GM19467 (cell line): ENCODE results near the gene SNTA1.
A peak's percentile ranks its signal among the peaks of the same experiment; 100 is the strongest.
"Not testable (repeated sequence)": the region's sequence is repeated elsewhere in the genome, so short reads cannot be mapped to it uniquely, and the experiment has no call there.

Experiments
- ATAC-seq: cut with Tn5 transposase; IDR thresholded peaks from one replicate; pipeline ENCODE4 v1.9.1; 2021; ENCODE audit warnings: mild to moderate bottlenecking, moderate library complexity; ENCODE audit not compliant: unreplicated experiment

Gene SNTA1

DNA sequence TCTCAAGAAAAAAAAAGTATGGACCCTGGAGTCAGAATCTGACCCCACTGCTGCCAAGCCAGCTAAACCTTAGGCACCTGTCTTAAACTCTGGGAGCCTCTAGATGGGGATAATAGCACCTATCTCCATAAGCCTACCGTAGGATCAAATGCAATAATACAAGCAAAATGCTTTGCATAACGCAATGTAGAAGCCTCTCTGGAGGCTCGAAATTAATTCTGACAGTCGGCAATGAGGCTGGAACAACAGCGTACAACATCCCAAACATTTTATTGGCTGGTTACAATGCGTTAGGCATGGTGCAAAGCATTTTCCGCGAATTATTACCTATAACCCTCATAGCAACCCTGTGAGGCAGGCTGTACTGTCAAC is 42.8 kb downstream of the SNTA1 start:
- peak; percentile 11 for ATAC-seq

DNA sequence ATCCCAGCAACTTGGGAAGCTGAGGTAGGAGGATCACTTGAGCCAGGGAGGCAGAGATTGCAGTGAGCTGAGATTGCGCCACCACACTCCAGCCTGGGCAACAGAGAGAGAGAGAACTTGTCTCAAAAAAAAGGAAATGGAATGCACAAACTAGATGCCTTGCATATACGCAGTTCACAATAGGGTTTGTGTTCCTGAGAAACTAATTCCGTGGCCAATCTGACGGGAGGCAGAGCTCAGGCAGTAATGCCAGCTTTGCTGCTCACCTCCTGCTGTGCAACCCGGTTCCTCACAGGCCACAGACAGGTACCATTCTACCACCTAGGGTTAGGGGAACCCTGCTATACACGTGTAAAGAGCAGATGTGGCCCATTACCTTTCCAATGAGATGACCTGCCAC is 43.6 kb downstream of the SNTA1 start:
- ATAC-seq: no peak

DNA sequence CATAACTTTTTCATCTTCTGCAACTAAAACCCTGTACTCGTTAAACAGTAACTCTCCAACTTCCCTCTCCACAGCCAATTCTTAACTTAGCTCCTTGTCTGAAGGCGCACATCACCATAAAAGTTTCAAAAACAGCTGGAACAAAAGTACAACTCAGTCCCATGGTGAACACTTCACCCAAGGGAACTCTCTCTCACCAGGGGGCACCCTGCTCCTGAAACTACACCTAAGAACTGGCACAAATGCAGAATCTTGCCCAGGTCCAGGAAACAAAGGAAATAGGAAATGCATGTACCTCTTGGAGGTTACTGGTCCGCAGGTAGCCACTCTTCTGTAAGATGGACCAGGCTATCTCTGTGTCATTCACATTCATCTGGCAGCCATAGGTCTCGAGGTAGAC is 48.8 kb downstream of the SNTA1 start:
- no peak for ATAC-seq

DNA sequence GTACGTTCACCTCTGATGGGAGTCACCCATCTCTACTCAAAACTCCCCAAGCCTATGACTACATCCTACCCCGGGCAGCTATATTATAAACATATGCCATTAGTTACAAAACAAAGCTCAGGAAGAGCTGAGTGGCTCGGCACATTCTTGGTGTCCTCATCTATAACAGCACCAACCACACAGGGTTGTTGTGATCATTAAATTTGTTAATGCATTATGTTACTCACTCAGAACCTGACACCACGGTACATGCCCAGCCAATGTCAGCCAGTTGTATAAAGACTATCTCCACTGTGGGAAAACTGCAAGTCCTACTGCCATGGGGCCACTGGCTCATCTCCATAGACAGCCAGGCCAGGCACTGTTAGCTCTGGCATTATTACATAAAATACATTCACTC is 50.0 kb downstream of the SNTA1 start:
- ATAC-seq: no peak

DNA sequence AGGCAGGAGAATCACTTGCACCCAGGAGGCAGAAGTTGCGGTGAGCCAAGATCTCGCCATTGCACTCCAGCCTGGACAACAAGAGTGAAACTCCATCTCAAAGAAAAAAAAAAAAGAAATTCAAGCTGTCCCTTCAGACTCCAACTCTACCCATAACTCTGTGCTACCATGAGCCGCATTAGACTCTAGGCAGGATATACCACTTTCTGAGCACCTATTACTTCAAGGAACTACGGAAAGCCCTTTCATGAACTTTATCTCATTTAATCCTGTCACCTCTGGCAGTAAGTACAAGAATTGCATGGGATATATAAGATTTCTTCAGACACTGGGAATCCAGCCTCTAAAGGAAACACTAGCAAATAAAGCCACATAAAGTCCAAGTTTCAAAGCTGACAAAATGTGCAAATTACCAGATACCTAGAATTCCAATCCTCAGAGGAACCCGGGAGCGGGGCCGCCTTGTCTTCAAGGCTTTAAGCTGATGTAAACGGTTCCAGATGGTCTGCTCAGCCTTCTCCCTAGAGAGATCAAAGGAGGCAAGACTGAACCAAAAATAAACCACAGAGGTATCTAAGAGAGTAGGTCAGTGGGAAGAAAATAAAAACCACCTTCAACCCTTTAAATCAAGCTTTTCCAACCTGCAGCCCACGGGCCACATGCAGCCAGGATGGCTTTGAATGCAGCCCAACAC is 51.7 kb downstream of the SNTA1 start:
- ATAC-seq: no peak

DNA sequence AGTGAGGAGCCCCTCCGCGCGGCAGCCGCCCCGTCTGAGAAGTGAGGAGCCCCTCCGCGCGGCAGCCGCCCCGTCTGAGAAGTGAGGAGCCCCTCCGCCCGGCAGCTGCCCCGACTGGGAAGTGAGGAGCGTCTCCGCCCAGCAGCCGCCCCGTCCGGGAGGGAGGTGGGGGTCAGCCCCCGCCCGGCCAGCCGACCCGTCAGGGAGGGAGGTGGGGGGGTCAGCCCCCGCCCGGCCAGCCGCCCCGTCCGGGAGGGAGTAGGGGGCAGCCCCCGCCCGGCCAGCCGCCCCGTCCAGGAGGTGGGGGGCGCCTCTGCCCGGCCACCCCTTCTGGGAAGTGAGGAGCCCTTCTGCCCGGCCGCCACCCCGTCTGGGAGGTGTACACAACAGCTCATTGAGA is 54.2 kb downstream of the SNTA1 start:
- not testable (repeated sequence) for ATAC-seq

DNA sequence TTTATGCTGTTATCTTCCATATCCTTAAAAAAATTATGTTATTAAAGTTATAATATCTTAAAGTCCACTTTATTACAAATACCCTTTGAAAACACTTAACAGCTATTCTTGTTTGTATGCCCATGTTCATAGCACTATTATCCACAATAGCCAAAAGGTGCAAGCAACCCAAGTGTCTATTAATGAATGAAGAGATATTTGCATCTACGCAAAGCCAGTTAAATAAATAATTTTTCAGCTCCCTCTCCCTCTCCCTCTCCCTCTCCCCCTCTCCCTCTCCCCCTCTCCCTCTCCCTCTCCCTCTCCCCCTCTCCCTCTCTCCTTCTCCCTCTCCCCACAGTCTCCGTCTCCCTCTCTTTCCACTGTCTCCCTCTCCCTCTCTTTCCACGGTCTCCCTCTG is 55.3 kb downstream of the SNTA1 start:
- no peak for ATAC-seq

DNA sequence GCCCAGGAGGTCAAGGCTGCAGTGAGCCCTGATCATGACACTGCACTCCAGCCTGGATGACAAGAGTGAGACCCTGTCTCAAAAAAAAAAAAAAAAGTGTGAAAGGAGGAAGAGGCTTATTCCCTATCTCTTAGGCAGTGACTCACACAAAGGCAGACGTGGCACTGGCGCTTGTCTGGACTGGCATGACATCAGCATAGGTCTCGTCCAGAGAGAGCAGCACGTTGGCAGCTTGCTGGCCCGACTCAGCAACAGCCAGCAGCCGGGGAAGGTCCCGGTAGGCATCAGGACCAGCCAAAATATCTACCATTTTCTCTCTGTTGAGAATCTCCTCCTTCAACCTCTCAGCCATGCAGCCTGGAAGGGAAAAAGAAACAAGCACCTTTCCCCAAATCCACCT is 56.4 kb downstream of the SNTA1 start:
- ATAC-seq: no peak

DNA sequence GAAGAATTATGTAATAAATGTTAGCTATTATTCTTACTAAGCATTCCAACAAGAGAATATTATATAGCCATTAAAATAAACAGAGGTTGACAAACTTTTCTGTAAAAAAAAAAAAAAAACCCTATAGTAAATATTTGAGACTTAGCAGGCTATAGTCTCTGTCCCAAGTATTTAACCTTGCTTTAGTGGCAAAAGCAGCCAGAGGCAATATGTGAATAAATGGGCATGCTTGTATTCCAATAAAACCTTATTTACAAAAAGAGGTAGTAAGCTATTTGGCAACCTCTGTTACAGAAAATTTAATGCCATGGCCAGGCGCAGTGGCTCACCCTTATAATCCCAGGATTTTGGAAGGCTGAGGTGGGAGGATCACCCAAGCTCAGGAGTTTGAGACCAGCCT is 56.9 kb downstream of the SNTA1 start:
- no peak for ATAC-seq

DNA sequence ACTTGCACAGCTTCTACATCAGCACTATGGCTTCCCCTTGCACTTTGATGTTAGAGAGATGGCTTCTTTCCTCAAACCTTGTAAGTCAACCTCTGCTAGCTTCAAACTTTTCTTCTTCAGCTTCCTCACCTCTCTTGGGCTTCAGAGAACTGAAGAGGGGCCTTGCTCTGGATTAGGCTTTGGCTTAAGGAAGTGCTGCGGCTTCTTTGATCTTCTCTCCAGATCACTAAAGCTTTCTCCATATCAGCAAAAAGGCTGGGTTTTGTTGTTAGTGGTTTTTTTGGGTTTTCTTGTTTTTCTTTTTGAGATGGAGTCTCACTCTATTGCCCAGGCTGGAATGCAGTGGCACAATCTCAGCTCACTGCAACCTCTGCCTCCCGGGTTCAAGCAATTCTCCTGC is 66.2 kb downstream of the SNTA1 start:
- ATAC-seq: no peak

DNA sequence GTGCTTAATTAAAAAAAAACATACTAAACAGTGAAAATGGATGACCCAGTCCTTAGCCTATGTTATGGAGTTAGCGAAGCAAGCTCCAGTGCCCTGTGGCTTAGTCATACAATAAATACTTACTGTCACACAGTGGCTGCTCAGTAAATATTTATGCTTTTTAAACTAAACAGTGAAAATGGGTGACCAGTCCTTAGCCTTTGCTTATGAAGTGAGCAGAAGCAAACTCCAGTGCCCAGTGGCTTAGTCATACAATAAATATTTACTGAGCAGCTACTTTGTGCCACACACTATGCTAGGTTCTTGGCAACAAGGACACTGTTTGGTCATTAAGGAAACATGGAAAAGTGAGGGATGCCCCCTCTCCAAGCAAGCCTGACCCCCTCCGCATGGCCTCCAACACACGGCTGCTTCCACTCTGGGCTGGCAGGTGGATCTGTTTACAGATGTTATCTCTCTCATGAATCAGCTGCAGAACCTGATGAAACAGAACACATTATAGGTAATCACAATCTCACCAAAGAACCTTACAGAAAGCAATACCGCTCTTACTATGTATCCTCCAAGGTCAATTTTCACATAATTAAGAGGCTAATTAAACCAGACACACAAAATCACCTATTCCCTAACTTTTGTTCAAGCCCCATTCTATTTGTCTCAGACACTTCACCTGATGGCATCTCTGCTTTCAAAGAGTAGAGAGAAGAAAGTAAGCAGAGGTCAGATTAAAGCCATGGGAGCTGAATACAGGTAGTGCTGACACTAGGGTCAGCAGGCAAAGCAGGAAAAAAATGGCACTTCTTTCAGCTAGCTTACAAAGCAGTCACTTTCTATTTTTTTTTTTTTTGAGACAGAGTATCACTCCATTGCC is 69.6 kb downstream of the SNTA1 start:
- no peak for ATAC-seq

DNA sequence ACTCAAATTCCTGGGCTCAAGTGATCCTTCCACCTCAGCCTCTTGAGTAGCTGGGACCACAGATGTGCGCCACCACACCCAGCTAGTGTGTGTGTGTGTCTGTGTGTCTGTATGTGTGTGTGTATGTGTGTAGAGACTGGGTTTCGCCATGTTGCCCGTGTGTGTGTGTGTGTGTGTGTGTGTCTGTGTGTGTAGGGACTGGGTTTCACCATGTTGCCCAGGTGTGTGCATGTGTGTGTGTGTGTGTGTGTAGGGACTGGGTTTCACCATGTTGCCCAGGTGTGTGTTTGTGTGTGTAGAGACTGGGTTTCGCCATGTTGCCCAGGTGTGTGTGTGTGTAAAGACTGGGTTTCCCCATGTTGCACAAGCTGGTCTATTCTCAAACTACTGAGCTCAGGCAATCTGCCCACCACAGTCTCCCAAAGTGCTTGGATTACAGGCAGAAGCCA is 70.5 kb downstream of the SNTA1 start:
- ATAC-seq: no peak

DNA sequence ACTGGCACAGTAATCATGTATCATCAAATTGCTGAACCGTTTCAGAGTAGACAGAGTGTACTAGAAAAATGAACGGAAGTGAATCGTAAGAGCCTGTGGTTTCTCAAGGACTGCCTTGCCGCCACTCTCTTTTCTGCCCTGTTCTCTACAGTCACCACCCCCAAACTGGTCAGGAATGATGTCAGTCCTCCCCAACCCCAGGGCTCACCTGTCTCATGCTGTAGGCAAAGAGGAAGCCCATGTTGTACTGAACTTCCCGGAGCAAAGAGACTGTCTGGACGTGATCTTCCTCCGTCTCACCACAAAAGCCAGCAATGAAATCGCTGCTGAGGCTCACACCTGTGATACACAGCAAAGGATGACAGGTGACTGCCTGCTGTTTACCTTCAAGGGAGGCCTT is 73.3 kb downstream of the SNTA1 start:
- ATAC-seq: no peak

DNA sequence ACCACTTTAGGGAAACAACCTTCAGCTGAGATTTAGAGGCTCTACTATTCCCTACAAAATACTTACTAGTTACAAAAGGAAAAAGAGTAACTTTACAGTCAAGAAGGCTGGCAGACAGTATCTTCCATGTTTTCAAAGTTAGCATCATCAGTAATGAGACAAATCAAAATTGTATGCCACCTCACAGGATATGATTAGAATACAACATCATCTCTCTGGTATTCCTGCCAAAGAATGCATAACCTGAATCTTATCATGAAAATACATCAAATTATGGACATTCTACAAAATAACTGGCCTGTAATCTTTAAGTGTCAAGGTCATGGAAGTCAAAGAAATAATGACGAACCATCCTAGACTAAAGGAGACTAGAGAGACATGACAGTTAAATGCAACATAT is 80.7 kb downstream of the SNTA1 start:
- no peak for ATAC-seq

DNA sequence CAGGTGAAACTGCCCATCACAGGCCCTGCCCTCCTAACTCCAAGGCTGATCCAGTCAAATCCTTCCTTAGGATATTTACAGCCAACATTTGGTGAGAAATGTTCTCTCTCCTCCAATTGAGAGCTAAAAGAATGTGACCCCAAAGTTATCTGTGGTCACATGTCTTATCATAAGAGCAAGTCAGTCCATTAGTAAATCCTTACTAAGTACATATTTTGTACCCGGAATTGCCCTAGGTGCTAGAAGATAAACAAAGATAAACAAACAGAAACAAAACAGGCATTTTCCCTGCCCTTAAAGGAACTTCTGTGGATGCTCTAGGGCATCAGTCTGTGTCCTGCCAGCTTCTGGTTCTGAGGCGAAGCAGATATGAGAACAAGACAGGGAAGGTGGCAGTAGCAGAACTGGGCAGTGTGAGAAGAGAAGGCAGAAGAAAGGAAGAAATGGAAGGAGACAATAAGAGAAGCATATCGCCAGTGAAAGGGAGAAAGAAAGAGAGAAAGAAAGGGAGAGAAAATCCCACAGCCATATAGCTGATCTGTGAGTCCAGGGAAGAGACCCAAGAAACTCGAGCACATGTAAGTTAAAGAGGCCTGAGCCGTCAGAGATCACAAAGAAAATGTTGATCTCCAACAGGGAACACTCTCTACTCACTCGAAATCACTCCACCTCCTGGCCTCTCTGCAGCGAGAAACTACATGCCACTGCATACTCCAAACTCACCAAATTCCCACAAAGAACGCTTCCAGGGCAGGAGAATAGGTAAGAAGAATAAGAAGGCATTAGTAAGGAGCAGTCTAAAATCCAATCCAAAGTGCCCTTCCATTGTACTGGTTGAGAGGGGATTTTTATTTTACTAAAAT is 83.9 kb downstream of the SNTA1 start:
- no peak for ATAC-seq
